Endothelial cell of umbilical vein (primary cell): ENCODE data around the gene RXYLT1. TPM values are rescaled to one million over a fixed set of nuclear protein-coding genes. Genes with fewer than 3 reads are reported as not detected.
A peak's percentile ranks its signal among the peaks of the same experiment; 100 is the strongest.
"Not testable (repeated sequence)": the region's sequence is repeated elsewhere in the genome, so short reads cannot be mapped to it uniquely, and the experiment has no call there.

Experiments
- BruUV-seq: library from RNA; stranded (reverse); fragments of 400-500 nt; replicated peaks from 2 replicates; lab custom pipeline; 2021; lab: Mats Ljungman, UMichigan
- CTCF ChIA-PET: fragments of 300-600, 350-600 bp; sonication (Branson Sonifier 250); formaldehyde crosslinking; loops from one replicate; lab custom pipeline; 2021; ENCODE audit warnings: antibody characterized with exemption, inconsistent platforms; lab: Charles Lee
- POLR2A ChIA-PET: fragments of 300-600, 350-600 bp; sonication (Branson Sonifier 250); formaldehyde crosslinking; loops from one replicate; lab custom pipeline; 2021; ENCODE audit warnings: antibody characterized with exemption, inconsistent platforms; lab: Charles Lee
- DNase-seq: peaks from one replicate; pipeline ENCODE4 v3.0.0-alpha.2; 2011; ENCODE audit warnings: low read depth, low spot score
- FAIRE-seq: peaks from 2 replicates; lab custom pipeline; 2011; peaks lifted over from hg19 to GRCh38; lab: Jason Lieb, UNC
- H2AFZ ChIP-seq: 2 replicates; pipeline ENCODE4 v1.6.0; 2012; ENCODE audit warnings: low read depth, low read length, control low read depth, inconsistent platforms
- H3K27ac ChIP-seq: 2 replicates; pipeline ENCODE4 v1.5.1; 2011; ENCODE audit warnings: low read depth, mild to moderate bottlenecking, control low read depth, low read length, moderate library complexity; ENCODE audit not compliant: insufficient read depth
- H3K27me3 ChIP-seq, 2 experiments: 2 replicates each; pipeline versions ENCODE4 v1.6.0 to v1.6.1; 2011; ENCODE audit warnings: low read length in 2 of 2, mixed read lengths in 1 of 2; ENCODE audit not compliant: control insufficient read depth in 2 of 2, insufficient read depth in 2 of 2
- H3K36me3 ChIP-seq, 2 experiments: 2 replicates in 1 of 2; 3 replicates in 1 of 2; pipeline ENCODE4 v1.5.1; 2011; ENCODE audit warnings: low read length in 2 of 2, mild to moderate bottlenecking in 1 of 2, moderate library complexity in 1 of 2; ENCODE audit not compliant: control insufficient read depth in 2 of 2, insufficient read depth in 2 of 2; ENCODE audit errors: extremely low read depth in 1 of 2
- H3K4me1 ChIP-seq: 3 replicates; pipeline ENCODE4 v1.5.1; 2011; ENCODE audit warnings: mild to moderate bottlenecking, low read length; ENCODE audit not compliant: control insufficient read depth, insufficient read depth; ENCODE audit errors: extremely low read depth
- H3K4me2 ChIP-seq: 2 replicates; pipeline ENCODE4 v1.6.1; 2011; ENCODE audit warnings: low read length, control low read depth, mixed read lengths; ENCODE audit not compliant: insufficient read depth
- H3K4me3 ChIP-seq, 3 experiments: fragments of 200-600 bp in 1 of 3; sonication (generic), shearing (Covaris generic) in 1 of 3; replicated peaks in 1 of 3; 2 replicates each; pipeline ENCODE4 v1.5.1; 2011 to 2016; ENCODE audit warnings: control low read depth in 3 of 3, low read length in 3 of 3, mild to moderate bottlenecking in 2 of 3, inconsistent platforms in 1 of 3, low read depth in 1 of 3, moderate library complexity in 1 of 3; ENCODE audit not compliant: insufficient read depth in 1 of 3
- H3K79me2 ChIP-seq: 2 replicates; pipeline ENCODE4 v1.6.0; 2012; ENCODE audit warnings: low read length, inconsistent platforms; ENCODE audit not compliant: control insufficient read depth, insufficient read depth
- H3K9ac ChIP-seq: replicated peaks from 2 replicates; pipeline ENCODE3; 2011; ENCODE audit warnings: low read length, control low read depth; ENCODE audit not compliant: insufficient read depth; ENCODE audit errors: extremely low read depth
- H3K9me1 ChIP-seq: replicated peaks from 3 replicates; pipeline ENCODE4 v1.6.0; 2011; ENCODE audit warnings: mild to moderate bottlenecking, low read length; ENCODE audit not compliant: control insufficient read depth, insufficient read depth; ENCODE audit errors: extremely low read depth
- H3K9me3 ChIP-seq: replicated peaks from 2 replicates; pipeline ENCODE4 v1.5.1; 2012; ENCODE audit warnings: low read length, inconsistent platforms; ENCODE audit not compliant: control insufficient read depth, insufficient read depth
- H4K20me1 ChIP-seq: replicated peaks from 2 replicates; pipeline ENCODE3; 2011; ENCODE audit warnings: mild to moderate bottlenecking, low read length; ENCODE audit not compliant: control insufficient read depth, insufficient read depth; ENCODE audit errors: extremely low read depth
- dilution Hi-C: fragments of 300-500 bp; cut with MboI; formaldehyde crosslinking; loops from one replicate; pipeline ENCODE4 v1.15.0; 2019; ENCODE audit warnings: low sequenced_read_pairs; ENCODE audit not compliant: extremely low pct_ligation_motif_present
- intact Hi-C: fragments of 100-400 bp; cut with micrococcal nuclease; formaldehyde crosslinking; loops from one replicate; pipeline ENCODE4 v1.10.0; 2022
- polyA plus RNA-seq, 4 experiments: library from polyadenylated mRNA; depleted of rRNA in 3 of 4; stranded (reverse) in 3 of 4; unstranded in 1 of 4; fragments of >200 nt; gene quantifications; 2 replicates each; pipeline versions ENCODE4 v1.2.1 to v1.2.3, GENCODE V29; 2011 to 2012; ENCODE audit warnings: missing spikeins in 1 of 4
- total RNA-seq: library from RNA; stranded (reverse); gene quantifications from 2 replicates; pipeline ENCODE4 v1.2.3, GENCODE V29; 2021

RXYLT1 gene
- total and polyA plus RNA-seq, 2 donors (not counting 3 experiments of a cell fraction or from before 2014, with no cell fraction given), result 8.1 to 13.1 TPM

DNA sequence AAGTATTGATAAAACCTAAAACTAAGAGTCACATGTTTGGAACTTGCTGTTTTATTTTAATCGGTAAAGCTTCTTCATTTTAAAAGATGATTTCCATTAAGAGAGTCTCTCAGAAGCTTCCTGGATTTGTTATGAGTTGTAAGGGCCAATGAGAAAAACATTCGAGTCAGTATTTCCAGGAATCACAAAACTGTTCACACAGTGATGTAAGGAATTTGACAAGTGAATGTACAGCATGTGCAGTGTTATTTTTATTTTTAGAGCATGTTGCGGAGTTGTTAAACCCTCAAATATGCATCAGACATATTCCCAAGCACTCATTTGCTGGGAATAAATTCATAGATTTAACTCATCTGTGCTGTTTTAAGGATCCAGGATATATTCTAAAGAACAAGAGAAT lies 46.1 kb upstream of the RXYLT1 start:
- BruUV-seq, DNase-seq, H3K4me1 ChIP-seq, H3K27me3 ChIP-seq, H3K36me3 ChIP-seq, H3K4me2 ChIP-seq, H3K9me3 ChIP-seq, H2AFZ ChIP-seq, H3K4me3 ChIP-seq, CTCF ChIA-PET, H4K20me1 ChIP-seq, intact Hi-C loops, H3K79me2 ChIP-seq, H3K9me1 ChIP-seq, H3K9ac ChIP-seq, POLR2A ChIA-PET, dilution Hi-C loops, H3K27ac ChIP-seq: not testable (repeated sequence)
- peak; percentile 21 for FAIRE-seq

DNA sequence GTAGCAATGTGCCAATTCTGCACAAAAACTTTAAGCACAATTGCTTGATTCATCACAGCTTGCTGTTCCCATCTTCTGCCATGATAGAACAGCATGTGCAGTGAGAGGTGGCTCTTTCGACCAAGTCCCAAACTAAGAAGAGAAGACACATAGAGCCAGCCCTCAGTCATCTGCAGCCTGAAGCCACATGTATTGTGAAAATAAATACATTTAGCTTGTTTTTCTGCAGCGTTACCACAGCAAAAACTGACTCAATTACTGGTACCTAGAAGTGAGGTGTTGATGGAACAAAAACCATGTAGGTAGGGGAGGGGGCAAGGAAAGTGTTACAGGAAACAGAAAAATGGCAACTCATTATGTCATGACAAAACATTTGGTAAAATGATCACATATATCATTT lies 39.2 kb upstream of the RXYLT1 start:
- H3K4me3 ChIP-seq, H4K20me1 ChIP-seq, H3K27me3 ChIP-seq, POLR2A ChIA-PET, dilution Hi-C loops, H3K27ac ChIP-seq, H2AFZ ChIP-seq, H3K4me1 ChIP-seq, H3K9me1 ChIP-seq, H3K79me2 ChIP-seq, DNase-seq, H3K4me2 ChIP-seq, BruUV-seq, H3K36me3 ChIP-seq, intact Hi-C loops, H3K9me3 ChIP-seq, H3K9ac ChIP-seq, CTCF ChIA-PET, FAIRE-seq: not testable (repeated sequence)

DNA sequence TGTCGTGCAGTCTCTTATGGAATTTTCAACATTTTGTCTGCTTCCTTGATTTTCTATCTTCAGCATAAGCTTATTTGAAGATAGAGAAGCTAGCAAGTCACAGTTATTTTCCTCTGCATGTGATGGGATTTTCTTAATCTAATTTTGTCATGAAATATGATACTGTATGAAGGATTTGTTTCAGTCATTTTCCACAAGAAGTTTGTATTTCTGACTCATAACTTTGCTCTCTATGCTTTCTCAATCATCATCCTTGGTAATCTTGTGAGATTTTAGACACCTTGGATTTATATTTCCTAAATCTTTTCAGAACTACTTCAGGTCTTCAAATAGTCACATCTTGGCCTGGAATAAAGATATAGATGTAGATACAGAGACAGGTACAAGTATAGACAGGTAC lies 38.3 kb upstream of the RXYLT1 start:
- not testable (repeated sequence) for FAIRE-seq

GRCh38 chr12:63744110-63744509 lies 35.6 kb upstream of the RXYLT1 start:
- H3K79me2 ChIP-seq, H3K27ac ChIP-seq, H3K9me1 ChIP-seq, H3K9me3 ChIP-seq, H2AFZ ChIP-seq, H3K9ac ChIP-seq, H3K36me3 ChIP-seq, BruUV-seq, H3K4me2 ChIP-seq, DNase-seq, H4K20me1 ChIP-seq, H3K4me1 ChIP-seq, H3K27me3 ChIP-seq, POLR2A ChIA-PET, intact Hi-C loops, FAIRE-seq, H3K4me3 ChIP-seq, dilution Hi-C loops, CTCF ChIA-PET: not testable (repeated sequence)

More for the DNA sequence above, 38.3 kb upstream of the RXYLT1 start:
- H3K4me2 ChIP-seq, H3K9me3 ChIP-seq, H3K4me1 ChIP-seq, POLR2A ChIA-PET, H3K9ac ChIP-seq, BruUV-seq, H3K36me3 ChIP-seq, H3K79me2 ChIP-seq, CTCF ChIA-PET, H4K20me1 ChIP-seq, intact Hi-C loops, H3K9me1 ChIP-seq, dilution Hi-C loops, DNase-seq, H3K27ac ChIP-seq, H2AFZ ChIP-seq, H3K27me3 ChIP-seq, H3K4me3 ChIP-seq: not testable (repeated sequence)
